Loucy (cell line): ENCODE results near the gene SLC12A5.

ENCODE experiments used
- EZH2phosphoT487 ChIP-seq: fragments of 200-600 bp; IDR thresholded peaks from 2 replicates; pipeline ENCODE4 v1.6.1; 2018; ENCODE audit warnings: antibody characterized with exemption, mild to moderate bottlenecking, moderate library complexity, borderline replicate concordance
- TF ChIP-seq, protein P1 (sequence below): fragments of 200-600 bp; sonication (generic); conservative IDR thresholded peaks from 2 replicates; pipeline ENCODE4 v1.5.1; 2014; ENCODE audit warnings: mild to moderate bottlenecking, antibody characterized with exemption, low read length

DNA sequence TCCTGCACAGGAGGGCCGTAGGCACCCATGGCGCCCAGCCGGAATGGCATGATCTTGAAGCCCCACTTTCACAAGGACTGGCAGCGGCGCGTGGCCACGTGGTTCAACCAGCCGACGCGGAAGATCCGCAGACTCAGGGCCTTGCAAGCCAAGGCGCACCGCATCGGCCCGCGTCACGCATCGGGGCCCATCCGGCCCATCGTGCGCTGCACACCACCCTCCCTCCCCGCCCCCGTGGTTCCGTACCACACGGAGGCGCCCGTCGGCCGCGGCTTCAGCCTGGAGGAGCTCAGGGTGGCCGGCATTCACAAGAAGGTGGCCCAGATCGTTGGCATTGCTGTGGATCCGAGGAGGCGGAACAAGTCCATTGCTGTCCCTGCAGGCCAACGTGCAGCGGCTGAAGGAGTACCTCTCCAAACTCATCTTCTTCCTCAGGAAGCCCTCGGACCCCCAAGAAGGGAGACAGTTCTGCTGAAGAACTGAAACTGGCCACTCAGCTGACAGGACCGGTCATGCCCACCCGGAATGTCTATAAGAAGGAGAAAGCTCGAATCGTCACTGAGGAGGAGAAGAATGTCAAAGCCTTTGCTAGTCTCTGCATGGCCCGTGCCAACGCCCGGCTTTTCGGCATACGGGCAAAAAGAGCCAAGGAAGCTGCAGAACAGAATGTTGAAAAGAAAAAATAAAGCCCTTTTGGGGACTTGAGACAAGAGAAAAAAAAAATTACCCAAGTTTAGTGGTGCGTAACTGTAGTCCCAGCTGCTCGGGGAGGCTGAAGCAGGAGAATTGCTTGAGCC lies 70.7 kb downstream of the SLC12A5 start:
- TF ChIP-seq, protein P1, sequence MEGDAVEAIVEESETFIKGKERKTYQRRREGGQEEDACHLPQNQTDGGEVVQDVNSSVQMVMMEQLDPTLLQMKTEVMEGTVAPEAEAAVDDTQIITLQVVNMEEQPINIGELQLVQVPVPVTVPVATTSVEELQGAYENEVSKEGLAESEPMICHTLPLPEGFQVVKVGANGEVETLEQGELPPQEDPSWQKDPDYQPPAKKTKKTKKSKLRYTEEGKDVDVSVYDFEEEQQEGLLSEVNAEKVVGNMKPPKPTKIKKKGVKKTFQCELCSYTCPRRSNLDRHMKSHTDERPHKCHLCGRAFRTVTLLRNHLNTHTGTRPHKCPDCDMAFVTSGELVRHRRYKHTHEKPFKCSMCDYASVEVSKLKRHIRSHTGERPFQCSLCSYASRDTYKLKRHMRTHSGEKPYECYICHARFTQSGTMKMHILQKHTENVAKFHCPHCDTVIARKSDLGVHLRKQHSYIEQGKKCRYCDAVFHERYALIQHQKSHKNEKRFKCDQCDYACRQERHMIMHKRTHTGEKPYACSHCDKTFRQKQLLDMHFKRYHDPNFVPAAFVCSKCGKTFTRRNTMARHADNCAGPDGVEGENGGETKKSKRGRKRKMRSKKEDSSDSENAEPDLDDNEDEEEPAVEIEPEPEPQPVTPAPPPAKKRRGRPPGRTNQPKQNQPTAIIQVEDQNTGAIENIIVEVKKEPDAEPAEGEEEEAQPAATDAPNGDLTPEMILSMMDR, result no peak
- no peak for TF ChIP-seq EZH2phosphoT487
